ENCODE results near the gene ARHGEF4.
A peak's percentile ranks its signal among the peaks of the same experiment; 100 is the strongest.

ARHGEF4 gene

DNA sequence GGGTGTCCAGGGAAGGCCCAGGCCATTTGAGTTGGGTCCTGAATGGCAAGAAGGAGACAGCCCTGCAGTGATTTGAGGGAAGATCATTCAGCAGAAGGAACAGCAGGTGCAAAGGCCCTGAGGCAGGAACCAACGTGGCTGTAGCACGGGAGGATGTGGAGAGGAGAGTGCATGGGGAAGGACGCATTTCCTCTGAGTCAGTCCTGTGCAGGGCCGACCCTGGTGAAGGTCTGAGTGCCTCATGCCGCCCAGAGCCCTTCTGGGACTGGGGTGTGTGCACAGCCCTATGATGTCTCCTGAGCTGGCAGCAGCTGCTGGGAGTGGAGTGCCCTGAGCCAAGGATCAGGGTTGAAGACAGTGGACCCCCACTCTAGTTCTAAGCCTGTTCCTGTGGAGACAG is 17.9 kb upstream of the ARHGEF4 start:
- DNase-seq, result no peak

DNA sequence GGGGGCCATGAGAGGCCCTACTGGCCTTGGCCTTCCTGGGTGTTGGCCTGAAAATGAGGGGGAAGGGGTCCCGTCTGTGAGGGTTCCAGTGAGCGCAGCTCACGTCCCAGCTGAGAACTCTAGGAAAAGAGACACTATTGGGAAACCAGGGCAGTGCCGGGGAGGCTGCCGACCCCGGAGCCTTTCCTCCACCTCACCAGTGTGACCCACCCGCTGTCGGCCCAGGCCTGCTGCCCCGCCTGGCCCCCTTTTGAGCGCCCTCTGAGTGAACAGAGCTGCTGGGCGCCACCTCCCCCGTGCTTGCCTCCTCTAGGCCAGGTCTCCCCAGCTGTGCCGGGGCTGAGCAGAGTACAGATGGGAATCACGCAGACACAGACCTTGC is 17.5 kb upstream of the ARHGEF4 start:
- DNase-seq, result no peak

DNA sequence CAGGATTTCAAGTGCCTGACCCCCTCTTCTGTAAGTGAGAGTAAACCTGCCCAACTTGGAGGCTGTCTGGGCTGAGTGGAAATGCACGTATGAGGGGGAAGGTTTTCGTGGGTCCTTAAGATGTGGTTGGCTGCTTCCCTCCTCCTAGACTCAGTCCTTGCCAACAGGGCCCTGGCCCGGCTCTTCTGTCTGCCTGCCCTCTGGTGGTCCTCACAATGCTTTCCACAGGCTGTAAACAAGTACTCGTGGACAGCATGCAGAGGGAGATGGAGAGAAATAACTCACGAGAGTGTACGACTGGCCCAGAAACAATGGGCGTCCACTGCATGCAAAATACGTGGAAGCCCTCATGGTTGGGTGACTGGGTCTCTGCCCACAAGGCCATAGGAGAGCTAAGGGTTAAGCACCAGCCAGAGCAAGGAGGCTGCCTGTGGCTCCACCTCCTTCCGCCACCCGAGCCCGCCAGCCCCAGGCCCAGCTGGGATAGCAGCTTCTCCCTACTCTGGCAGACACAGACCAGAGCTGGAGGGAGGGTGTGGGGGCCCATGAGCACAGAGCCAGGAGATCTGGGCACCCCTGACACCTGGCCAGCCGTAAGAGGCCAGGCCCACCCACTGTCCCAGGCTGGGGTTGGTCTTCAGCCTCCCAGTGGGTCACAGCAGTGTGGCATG is 17.0 kb upstream of the ARHGEF4 start:
- no peak for DNase-seq

DNA sequence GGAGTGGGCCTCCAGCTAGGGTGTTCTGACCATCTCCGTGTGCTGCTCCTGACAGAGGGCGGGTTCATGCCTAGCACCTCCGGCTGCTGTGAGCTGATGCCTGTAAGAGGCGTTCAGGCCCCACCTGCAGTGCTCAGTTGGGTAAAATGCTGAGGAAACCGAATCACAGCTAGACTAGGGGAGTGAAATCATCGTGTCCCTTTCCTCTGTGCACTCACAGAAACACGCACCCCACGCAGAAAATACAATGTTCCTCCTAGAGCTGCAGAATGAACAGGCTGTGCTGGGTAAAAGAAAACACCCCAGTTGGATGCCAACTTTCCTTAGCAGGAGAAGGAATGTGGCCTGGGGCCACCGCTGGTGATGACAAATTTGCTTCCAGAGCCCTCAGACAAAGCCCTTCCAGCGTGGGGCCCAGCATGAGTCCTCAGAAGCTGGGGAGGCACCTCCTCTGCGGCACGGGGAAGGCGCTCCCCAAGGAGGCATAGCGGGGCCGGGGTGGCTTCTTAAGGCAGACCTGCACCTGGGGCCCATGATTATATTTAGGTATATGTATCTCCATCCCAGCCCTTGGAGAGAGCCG is 16.3 kb upstream of the ARHGEF4 start:
- no peak for DNase-seq

DNA sequence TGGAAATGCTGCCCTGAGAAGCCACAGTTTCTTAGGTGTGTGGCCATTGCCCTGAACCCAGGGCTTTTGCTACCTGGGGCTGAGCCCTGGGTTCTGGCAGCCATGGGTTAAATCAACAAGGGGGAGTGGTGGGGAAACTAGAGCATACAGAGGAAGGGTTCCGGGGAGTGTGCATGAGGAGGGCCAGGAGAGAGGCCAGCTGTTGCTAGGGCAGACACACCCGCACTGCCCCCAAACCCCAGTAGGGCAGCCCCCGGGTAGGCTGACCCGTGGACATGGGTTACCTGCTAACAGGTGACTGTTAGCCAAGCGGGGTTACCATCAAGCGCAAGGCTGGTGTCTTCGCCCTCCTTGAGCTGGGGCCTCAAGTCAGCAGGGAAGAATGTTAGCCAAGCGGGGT is 14.8 kb upstream of the ARHGEF4 start:
- no peak for DNase-seq

DNA sequence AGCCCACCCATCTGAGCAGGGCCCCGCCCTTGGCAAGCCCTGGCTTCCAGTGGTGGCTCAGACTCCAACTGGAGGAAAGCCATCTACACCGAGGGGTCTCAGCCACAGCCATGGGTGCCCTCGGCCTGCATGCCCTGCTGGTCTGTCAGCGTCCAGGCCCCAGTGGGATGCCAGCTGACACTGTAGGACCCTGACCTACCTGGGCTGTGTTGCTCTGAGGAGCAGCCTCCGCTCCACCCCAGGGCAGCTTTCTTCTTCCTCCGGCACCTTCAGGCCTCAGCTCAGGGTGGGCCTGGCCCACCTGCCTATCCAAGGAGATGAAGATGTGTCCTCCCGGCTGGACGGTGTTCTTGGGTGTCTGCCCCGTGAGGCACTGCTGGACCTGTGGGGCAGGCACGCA is 13.9 kb upstream of the ARHGEF4 start:
- DNase-seq, result no peak

DNA sequence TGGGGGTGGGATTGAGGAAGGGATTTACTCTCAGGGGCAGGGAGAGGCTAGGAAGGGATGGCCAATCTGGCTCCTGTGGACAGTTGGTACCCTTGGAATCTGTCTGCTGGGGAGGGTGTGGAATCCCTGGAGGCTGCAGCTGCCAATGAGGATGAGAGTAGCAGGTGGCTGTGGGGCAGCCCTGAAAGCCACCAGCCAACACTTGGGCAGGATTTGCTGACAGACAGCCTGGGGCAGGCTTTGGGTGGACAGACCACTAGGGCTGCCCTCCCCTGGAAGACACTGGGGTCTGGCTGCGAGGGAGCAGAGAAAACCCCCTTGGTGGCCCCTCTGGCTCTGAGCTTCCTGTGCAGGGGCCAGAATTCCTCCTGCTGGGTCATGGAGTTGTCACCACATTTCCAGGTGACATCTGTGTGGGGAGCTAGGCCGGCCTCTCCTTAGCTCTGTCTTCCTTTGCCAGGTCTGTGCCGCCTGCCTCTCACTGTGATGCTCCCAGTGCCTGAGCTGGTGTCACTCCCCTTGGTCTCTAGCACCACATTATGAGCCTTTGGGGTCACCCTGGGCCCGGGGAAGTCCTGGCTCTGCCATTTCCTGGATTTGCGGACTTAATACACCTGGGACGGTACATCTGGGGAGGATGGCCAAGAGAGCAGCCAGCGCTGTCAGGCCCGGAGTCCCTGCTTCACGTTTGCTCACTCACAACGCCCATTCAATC is 13.4 kb upstream of the ARHGEF4 start:
- no peak for DNase-seq

DNA sequence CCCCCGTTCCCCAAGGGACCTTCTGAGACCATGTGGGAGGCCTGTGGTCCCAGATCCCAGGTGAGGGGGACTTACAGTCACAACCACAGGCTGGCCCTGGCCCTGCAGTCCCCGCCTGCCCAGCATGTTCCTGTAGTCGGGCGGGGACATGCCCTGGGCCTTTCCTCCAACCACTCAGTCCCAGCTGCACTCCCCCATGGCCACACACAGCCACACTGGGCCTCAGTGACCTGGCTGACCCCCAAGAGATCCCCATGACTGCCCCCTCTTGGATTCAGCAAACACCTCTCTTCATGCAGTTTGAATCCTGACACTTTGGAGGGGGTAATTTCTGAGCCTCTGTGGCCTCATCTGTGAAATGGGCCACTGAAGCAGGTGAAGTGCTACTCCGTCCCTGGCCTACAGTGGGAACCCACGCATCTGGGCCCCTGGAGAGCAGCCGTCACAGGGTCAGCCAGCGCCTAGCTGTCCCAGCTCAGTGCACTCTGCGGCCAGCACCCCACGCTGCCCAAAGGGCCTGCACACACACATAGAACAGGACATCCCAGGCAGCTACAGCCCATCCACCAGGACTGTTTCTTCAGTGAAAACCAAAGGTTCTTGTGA is 12.7 kb upstream of the ARHGEF4 start:
- peak; percentile 42 for DNase-seq

DNA sequence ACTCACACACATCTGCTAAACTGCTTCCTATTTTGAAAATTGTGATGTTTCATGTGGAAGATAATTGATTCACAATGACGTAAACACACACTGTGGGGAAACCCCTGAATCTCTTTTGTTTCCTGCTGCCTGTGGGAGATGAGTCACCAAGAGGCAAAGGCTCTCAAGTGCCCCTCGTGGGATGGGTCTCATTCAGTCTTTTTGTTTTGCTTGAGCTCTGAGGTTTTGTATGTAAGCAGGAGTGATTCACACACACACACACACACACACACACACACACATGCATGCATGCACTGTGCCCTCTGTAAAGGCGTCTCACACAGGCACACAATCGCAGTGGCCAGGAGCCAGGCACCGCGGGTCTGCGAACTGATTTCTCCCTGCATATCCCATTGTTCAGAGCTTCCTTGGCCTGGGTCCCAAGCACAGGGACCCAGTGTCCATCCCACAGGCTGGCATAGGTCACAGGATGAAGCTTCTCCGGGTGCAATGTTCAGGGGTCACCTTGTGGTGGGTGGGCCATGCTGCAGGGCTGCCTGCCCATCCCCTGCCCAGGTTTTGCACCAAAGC is 12.1 kb upstream of the ARHGEF4 start:
- peak; percentile 79 for DNase-seq

DNA sequence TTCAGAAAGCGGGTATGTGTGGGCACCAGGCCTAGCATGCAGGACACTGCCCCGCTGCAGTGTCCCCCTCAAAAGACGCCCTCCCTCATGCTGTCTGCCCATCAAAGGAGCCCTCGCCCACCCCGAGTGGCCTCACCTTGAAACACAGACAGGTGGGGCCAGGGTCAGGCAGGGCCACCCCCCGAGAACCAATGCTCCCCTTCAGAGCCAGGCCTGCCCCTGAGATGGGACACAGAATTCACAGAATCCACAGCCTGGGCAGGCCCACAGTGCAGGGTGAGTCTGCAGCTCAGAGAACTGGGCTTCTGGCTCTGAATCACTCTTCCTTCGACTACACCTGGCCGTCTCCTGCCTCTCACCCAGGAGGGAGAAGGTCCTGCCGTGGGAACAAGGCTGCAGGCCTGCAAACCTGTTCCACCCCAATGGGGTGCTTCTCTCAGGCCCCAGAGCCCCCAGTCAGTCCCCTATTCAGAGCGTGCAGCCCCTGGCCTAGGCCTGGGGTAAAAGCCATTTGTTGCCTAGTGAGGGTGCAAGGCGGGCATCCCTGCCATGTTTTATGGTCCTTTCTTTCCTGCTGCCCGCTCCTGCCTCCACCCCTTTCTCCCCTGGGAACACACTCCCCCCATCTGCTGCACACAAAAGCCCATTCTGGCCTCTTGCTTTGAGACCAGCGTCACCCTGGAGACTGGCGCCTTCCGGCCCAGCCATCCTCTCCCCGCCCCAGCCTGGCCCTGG is 11.3 kb upstream of the ARHGEF4 start:
- no peak for DNase-seq

DNA sequence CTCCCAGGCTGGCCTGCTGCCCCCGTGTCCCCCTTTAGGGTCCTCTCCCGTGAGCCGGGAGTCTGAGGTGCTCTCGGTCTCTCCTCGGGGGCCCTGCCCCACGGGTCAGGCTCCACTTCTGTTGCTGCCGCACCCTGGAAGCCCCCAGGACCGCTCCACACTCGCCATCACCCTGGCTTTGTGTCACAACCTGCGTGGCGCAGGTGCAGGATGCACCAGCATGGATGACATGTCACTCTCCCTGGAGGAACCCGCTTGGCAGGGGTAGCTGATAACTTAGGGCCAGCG is 10.8 kb upstream of the ARHGEF4 start:
- DNase-seq, result no peak

DNA sequence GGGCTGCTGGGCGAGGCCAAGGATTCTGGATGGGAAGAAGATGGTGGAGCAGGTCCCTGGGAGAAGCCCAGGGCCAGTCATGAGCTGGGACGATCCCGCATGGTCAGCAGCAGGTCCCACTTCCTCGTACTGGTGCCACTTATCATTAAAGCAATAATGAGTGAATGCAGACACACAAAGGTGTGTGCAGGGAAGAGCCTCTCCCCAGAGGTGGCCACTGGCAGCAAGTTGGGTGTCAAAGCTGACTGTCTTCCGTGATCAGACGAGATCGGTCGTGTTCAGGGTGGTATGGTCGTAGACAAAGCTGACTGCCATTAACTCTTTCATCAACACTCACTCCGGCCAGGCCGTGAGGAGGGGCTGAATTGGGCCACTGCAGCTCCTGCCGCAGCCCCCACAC is 10.3 kb upstream of the ARHGEF4 start:
- DNase-seq, result no peak

DNA sequence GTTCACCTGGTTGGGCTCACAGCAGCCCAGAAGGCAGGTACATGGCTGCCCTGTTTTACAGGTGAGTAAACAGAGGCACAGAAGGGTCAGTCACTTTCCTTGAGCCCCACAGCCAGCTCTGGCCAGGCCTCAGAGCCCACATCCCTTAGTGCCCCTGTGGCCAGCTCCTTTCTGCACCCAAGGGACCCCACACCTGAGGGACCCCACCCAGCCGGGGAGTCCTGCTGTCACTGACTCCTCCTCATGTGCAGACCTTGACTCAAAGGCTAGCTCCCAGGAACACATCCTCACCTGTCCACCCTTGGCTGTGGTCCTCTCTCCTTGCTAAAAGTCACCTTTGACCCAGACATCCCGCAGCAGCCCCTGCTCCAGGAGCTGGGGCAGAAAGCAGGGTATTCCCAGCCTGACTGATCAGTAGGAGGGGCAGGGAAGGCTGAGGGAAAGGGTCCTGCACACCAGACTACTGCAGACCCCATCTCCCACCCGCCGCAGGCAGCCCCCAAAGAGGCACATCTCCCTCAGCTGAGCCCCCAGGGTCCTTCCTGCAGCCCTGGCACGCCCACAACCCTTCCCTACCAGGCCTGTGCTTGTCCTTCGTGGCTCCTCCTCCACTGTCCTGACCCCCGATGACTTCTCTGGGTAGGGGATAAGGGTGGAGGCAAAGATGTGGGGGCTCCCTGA is 9.8 kb upstream of the ARHGEF4 start:
- no peak for DNase-seq

DNA sequence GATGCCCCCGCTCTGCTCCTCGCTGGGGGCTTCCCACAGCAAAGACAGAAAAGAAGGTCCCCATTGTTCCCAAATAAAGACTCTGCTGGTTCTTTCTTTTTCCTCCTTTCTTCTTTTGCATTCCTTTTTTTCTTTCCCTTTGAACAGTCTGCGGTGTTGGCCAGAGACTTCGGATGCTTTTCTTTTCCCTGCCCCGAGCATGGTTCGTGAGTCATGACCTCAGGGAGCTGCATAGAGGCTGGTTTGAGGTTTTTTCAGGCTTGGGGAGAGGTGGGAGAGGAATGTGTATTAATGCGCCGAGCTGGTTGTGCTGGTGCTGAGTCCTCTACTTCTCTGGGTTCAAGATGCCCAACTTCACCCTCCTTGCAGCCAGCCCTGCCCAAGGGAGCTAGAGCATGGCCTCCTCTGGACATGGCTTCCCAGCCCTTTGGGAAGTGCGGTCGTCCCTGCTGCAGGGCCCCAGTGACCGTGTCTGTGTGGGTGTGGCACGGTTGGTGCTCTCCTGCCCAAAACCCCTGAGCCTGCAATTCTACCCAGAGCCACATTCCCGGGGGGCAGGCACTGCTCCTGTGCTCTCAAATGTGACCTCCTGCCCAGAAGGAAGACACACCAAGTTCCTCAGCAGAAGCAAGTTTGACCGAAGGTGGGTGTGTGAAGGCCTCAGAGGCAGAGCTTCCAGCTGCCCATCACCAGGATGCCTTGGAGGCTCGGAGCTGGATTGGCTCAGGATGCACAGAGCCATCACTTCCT is 9.0 kb upstream of the ARHGEF4 start:
- no peak for DNase-seq

DNA sequence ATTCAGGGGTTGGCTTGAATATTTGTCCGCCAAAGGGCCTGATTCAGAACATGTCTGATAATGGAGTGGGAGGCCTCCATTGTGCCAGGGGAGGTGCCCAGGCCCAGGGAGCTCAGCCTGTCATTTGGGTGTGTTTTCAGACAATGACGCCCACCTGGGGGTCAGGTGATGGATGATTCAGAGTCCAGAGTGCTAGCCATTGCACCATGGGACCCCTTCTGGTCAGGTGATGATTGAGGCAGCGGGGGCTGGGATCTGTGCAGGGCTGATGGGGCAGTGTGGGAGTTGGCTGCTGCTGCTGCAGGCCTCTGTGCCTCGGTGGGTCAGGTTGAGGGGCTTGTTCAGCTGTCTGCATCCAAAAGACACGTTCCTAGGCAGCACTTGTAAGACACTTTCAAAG is 8.3 kb upstream of the ARHGEF4 start:
- DNase-seq, result no peak

DNA sequence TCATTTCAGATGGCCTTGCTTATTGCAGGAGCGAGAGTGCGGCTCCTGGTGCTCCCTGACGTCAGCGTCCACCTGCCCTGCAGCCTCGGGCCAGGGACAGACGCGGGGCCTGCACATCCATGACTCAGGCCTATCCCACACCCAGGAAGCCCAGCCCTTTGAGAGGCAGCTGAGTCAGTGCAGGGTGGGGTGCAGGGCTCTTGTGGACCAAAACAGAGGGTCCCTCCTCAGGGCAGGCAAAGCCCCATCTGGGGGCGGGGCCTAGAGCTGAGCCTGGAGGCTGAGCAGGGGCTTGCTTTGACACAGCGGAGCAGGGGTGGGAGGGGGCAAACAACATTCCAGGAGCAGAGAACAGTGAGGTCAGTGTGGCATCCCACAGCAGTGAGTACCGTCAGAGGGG is 7.7 kb upstream of the ARHGEF4 start:
- no peak for DNase-seq

DNA sequence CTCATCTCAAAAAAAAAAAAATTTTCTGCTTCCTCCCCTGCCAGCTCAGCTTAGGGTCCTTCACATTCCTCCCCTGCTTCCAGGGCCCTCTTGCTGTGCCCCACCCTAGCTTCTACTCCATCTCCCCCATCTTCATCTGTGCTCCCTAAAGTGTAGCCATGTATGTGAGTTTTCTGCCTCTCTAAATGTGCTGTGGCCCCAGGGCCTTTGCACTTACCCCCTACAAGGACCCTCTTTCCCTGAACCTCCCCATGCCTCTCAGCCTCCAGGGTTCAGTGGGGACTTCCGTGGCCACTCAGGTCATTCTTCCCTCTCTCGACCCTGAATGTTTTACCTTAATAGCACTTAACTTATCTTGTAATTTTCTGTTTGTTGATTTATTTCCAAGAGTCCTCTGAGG is 6.2 kb upstream of the ARHGEF4 start:
- DNase-seq, result no peak

DNA sequence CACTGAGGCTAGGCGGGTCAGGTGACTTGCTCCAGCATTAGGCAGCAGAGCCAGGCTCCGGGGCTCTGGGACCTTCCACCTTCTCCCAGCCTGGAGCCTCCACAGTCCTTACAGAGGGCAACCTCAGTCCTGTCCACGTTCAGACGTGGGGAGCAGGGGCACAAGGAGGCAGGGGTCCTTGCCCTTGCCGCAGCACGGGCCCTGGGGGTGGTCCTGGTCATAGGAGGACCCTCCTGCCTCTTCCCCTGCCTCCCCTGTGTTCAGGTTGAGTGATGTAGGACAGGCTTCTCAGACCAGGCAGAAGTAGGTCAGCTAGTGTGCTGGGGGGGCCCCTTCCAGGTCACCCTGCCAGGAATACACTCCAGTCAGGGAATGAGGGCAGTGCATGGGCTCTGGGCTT is 5.4 kb upstream of the ARHGEF4 start:
- DNase-seq, result no peak

DNA sequence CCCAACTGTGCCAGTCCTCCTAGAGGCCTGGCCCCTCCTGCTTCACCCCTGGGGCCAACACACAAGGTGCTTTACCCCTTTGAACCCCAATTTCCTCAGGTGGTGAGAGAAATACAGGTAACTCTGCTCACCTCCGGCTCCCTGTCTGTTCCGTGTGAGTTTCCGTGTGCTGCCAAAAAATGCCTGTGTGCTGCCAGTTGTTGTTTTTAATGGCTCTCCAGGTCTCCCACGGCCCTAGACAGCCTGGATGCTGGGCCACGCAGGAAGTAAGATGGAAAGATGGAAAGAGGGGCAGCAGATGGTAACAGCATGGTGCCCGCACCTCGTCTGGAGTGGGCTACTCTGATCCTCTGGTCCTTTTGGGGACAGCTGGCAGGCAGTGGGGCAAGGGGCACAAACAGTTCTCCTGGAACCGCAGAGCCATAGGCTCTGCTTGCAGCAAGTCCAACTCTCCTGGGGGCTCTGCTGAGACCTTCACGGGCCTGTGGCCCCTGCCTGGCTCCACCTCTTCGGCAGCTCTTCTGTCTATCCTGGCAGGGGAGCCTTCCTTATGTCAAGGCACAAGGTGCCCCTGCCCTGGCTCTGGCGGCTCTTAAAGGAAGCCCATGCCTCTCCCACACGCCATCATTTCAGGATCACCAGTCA is 4.3 kb upstream of the ARHGEF4 start:
- no peak for DNase-seq

DNA sequence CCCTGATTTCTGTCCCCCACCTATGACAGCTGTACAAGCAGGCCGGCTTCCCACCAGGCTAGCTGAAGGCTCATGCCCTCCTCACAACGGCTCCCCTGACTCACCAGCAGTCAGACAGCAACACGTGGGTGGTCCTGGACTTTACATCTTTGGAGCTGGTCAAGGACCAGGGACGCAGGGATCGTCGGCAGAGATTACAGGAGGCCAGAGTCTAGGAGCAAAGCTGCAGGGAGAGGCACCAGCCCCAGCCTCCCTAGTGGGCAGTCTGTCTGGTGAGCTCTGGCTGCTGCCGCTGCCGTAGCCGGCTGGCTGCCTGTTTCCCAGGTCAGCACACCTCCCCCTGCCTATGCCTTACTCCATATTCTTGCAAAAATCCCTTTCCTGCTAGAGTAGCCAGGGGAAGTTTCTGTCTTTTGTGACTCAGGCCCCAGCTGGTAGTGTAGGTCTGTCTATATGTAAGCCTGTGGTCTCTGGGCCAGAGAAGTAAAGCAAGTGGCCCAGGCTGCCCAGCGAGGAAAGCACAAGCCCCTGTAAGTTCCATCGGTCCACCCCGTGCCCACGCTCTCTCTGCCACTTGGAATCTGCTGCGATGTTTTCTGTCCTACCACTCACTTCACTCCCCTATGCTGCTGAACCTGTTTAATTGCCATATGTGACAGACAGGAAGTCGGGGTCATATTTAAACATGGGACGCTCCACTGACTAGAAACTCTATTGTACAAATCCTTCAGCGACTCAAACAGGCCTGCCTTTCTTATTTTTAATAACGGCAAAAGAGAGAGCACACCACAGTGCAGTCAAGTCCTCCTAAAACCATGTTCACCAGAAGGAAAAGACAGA is 2.4 kb upstream of the ARHGEF4 start:
- no peak for DNase-seq
